Brain microvascular endothelial cell (primary cell): ENCODE measurements around the gene MTHFD2L.

Source experiments
- DNase-seq: peaks from one replicate; pipeline ENCODE4 v3.0.0-alpha.2; 2020
- H3K27ac ChIP-seq: fragments of 250-450 bp; sonication (Bioruptor Pico); 2 replicates; pipeline ENCODE4 v1.5.1; 2020; ENCODE audit warnings: mild to moderate bottlenecking, moderate library complexity
- H3K27me3 ChIP-seq: fragments of 250-450 bp; sonication (Bioruptor Pico); replicated peaks from 2 replicates; pipeline ENCODE4 v1.5.1; 2020; ENCODE audit warnings: mild to moderate bottlenecking
- H3K36me3 ChIP-seq: fragments of 250-450 bp; sonication (Bioruptor Pico); replicated peaks from 2 replicates; pipeline ENCODE4 v1.5.1; 2020; ENCODE audit warnings: mild to moderate bottlenecking
- H3K4me3 ChIP-seq: 2 replicates; pipeline ENCODE4 v1.5.1; 2011; ENCODE audit warnings: low read depth, mild to moderate bottlenecking, control low read depth, low read length, moderate library complexity
- in situ Hi-C: cut with HindIII; loops from 2 replicates; pipeline ENCODE4 v1.10.0; 2017; ENCODE audit warnings: low sequenced_read_pairs, low pct_ligation_motif_present
- TF ChIP-seq, protein P1 (sequence below): IDR thresholded peaks from 2 replicates; pipeline ENCODE4 v1.5.1; 2011; ENCODE audit warnings: low read depth, mild to moderate bottlenecking, moderate library complexity, low read length, control low read depth, inconsistent platforms; ENCODE audit errors: missing control alignments

MTHFD2L gene

DNA sequence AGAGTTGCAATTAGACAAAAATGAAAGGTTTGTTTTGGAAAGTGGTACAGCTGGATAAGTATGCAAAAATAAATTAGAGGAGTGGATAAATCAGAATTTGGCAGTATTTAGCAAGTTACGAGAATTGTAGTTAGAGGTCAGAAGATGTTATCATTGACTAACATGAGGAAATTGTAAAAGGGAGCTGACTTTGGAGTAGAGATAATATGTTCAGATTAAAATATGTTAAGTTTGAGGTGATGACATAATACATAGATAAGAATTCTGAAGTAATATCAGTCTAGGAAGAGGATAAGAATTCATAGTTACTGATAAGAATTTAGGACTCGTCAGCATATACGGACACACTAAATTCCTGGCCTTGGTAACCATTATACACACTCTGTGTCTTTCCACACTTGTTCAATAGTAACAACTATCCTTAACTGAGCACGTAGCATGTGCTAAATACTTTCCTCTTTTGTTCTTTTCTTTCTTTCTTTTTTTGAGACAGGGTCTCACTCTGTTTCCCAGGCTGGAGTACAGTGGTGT is 146.2 kb downstream of the MTHFD2L start:
- no peaks in the 10 kb centered on the region for H3K27me3 ChIP-seq
- TF ChIP-seq, protein P1, sequence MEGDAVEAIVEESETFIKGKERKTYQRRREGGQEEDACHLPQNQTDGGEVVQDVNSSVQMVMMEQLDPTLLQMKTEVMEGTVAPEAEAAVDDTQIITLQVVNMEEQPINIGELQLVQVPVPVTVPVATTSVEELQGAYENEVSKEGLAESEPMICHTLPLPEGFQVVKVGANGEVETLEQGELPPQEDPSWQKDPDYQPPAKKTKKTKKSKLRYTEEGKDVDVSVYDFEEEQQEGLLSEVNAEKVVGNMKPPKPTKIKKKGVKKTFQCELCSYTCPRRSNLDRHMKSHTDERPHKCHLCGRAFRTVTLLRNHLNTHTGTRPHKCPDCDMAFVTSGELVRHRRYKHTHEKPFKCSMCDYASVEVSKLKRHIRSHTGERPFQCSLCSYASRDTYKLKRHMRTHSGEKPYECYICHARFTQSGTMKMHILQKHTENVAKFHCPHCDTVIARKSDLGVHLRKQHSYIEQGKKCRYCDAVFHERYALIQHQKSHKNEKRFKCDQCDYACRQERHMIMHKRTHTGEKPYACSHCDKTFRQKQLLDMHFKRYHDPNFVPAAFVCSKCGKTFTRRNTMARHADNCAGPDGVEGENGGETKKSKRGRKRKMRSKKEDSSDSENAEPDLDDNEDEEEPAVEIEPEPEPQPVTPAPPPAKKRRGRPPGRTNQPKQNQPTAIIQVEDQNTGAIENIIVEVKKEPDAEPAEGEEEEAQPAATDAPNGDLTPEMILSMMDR, result no peak

DNA sequence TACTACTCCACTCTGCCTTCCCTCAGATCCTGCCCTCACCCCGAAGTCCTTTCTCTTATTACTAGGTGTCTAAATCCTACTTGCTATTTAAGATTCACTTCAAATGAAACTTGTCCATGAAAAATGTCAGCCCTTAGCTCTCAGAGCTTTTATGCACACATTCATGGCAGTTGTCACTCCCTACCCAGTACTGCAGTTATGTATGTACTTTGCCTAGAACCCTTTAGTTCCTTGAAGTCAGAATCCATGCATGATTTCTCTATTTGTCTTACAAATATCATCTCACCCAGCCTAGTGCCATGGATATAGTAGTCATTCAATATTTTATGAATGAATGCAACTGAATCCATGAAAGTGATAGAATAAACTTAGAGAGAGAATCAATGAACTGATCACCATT is 147.1 kb downstream of the MTHFD2L start:
- Histone ChIP-seq H3K36me3 (no peaks in the 10 kb centered on the region), H3K27me3 (no peaks in the 10 kb centered on the region), H3K4me3 (no peak overlapping the region), H3K27ac (no peak overlapping the region)
- in situ Hi-C loops, result loop anchor here (25.0 kb wide), 1 partner anchor 118 kb away; no protein-coding TSS in a partner anchor
- no peak for DNase-seq
- TF ChIP-seq, protein P1, result no peak

More for the DNA sequence above, 146.2 kb downstream of the MTHFD2L start:
- Histone ChIP-seq H3K36me3 (no peaks in the 10 kb centered on the region), H3K27ac (no peak overlapping the region), H3K4me3 (no peak overlapping the region)
- DNase-seq, result peak; percentile 12
- in situ Hi-C loops, result loop anchor here (25.0 kb wide), 1 partner anchor 117 kb away; no protein-coding TSS in a partner anchor

DNA sequence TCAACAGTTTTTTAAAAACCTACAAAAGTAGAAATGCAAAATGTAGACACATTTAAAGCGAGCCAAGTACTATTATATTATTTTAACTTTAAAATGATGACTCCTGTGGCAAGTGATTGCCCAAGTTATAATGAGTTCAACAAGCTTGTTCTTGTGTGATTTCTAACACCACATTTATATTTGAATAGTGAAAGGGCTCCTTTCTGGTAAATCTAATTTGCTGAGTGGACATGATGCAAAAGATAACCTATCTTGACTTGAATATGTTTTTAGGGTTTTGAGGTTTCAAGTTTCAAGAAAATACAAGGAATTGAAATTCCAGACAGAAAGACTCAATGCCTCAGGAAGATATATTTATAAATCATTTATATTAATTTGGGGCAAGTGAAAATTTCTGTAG is 149.3 kb downstream of the MTHFD2L start:
- Histone ChIP-seq H3K27me3 (no peaks in the 10 kb centered on the region), H3K4me3 (no peak overlapping the region), H3K36me3 (no peaks in the 10 kb centered on the region), H3K27ac (no peak overlapping the region)
- DNase-seq, result no peak
- TF ChIP-seq, protein P1, result no peak
- in situ Hi-C loops, result loop anchor here (25.0 kb wide), 1 partner anchor 120 kb away; no protein-coding TSS in a partner anchor

DNA sequence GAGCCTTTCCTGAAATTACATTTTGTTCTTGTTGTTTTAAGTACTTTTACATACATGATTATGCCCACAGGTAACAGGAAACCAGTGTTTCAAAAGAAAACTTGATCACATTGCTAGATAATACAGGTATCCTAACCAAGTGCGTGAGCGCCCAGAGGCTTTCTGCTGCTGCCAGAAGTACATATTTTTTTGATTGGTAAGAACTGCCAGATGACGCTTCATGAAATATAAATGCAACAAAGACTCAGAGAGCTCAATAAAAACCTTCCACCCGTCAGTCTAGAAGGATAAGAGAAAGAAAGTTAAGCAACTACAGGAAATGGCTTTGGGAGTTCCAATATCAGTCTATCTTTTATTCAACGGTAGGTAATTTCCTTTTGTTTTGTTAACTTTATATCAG is 150.3 kb downstream of the MTHFD2L start, which contains the start of gene EPGN:
Gene EPGN (plus strand): TSS at position 256 of the 400 bp plus-strand sequence. CDS start 64 bp downstream, at position 320.
- H3K27me3 ChIP-seq, result no peaks in the 10 kb centered on the region
- TF ChIP-seq, protein P1, result no peak
- no peak within 1 kb of the TSS for H3K4me3 ChIP-seq

DNA sequence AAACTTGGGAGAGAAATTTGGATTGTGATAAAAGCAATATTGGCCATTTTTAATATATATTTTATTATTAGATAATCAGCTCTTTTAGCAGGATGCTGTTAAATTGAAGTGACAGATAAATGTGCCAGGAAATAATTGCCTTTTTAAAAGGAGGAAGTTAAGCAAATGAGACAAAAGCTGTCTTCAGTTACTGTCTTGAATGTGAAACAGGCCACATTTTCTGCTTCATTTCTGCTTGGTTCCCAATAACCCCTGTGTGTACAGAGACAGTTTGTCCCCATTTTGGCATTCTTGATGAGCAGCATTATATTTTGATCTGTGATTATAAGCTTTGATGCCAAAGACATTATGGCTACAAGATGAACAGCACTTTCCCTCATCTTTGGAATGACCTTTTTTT is 151.3 kb downstream of the MTHFD2L start:
- no peaks in the 10 kb centered on the region for H3K27me3 ChIP-seq
- in situ Hi-C loops, result loop anchor here (25.0 kb wide), 1 partner anchor 122 kb away; no protein-coding TSS in a partner anchor
- no peak for DNase-seq
- H3K27ac ChIP-seq, result no peak overlapping the region
- TF ChIP-seq, protein P1, result no peak
- H3K36me3 ChIP-seq, result no peaks in the 10 kb centered on the region
- H3K4me3 ChIP-seq, result no peak overlapping the region

More for the DNA sequence above, 150.3 kb downstream of the MTHFD2L start, which contains the start of gene EPGN:
- in situ Hi-C loops, result loop anchor here (25.0 kb wide), 1 partner anchor 121 kb away; no protein-coding TSS in a partner anchor
- no peaks in the 10 kb centered on the region for H3K36me3 ChIP-seq
- H3K27ac ChIP-seq, result no peak within 1 kb of the TSS
- no peak for DNase-seq
